PC-9 (cell line): ENCODE results near the gene STARD8.

Experiments used
- EZH2 ChIP-seq: fragments of 200-600 bp; sonication (generic); IDR thresholded peaks from 2 replicates; pipeline ENCODE4 v1.8.0; 2017; ENCODE audit warnings: antibody characterized with exemption, low read depth
- TF ChIP-seq, protein P1 (sequence below): fragments of 200-600 bp; sonication (generic); conservative IDR thresholded peaks from 2 replicates; pipeline ENCODE4 v1.6.1; 2017; ENCODE audit warnings: mixed run types, antibody characterized with exemption, mild to moderate bottlenecking, moderate library complexity

DNA sequence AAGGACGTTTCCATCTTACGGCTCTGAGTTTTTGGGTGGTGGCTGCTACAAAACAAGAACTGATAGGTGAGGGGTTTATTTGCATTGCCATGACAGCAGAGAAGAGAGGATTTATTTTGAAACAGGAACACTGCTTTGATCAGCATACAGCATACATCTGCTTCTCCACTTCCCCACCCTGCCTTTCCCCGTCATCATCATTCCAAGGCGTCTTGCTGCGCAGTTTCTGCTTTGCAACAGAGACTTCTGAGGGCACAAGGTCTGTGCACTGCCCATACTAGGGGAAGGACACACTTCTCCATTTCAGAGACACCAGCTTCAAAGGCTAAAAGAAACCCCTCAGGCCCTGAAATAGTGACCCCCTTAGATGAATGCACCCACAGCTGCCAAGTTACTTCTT is 19.1 kb downstream of the STARD8 start:
- TF ChIP-seq, protein P1, sequence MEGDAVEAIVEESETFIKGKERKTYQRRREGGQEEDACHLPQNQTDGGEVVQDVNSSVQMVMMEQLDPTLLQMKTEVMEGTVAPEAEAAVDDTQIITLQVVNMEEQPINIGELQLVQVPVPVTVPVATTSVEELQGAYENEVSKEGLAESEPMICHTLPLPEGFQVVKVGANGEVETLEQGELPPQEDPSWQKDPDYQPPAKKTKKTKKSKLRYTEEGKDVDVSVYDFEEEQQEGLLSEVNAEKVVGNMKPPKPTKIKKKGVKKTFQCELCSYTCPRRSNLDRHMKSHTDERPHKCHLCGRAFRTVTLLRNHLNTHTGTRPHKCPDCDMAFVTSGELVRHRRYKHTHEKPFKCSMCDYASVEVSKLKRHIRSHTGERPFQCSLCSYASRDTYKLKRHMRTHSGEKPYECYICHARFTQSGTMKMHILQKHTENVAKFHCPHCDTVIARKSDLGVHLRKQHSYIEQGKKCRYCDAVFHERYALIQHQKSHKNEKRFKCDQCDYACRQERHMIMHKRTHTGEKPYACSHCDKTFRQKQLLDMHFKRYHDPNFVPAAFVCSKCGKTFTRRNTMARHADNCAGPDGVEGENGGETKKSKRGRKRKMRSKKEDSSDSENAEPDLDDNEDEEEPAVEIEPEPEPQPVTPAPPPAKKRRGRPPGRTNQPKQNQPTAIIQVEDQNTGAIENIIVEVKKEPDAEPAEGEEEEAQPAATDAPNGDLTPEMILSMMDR: no peak
- no peak for TF ChIP-seq EZH2
